Measurements from ENCODE around the gene MINDY1.

DNA sequence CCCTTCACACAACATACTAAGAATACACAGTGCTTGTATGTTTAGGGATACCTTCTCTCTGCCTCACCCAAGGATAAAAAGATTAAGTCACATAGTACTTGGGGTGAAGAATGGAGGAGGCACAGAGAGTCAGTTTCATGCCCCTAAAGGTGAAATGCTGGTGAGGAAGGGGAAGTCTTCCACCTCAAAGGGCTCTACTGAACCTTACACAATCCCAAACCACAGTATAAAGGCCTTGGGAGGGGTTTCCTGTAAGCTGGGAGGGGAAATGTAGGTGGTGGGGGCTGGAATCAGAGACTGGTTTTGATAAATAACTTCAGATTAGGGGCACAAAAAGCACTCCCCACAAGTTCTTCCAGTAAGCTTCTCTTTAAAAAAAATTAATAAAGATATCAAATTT is 3.5 kb downstream of the MINDY1 start:
- TF ChIP-seq, protein P1, sequence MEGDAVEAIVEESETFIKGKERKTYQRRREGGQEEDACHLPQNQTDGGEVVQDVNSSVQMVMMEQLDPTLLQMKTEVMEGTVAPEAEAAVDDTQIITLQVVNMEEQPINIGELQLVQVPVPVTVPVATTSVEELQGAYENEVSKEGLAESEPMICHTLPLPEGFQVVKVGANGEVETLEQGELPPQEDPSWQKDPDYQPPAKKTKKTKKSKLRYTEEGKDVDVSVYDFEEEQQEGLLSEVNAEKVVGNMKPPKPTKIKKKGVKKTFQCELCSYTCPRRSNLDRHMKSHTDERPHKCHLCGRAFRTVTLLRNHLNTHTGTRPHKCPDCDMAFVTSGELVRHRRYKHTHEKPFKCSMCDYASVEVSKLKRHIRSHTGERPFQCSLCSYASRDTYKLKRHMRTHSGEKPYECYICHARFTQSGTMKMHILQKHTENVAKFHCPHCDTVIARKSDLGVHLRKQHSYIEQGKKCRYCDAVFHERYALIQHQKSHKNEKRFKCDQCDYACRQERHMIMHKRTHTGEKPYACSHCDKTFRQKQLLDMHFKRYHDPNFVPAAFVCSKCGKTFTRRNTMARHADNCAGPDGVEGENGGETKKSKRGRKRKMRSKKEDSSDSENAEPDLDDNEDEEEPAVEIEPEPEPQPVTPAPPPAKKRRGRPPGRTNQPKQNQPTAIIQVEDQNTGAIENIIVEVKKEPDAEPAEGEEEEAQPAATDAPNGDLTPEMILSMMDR (IDR thresholded peaks at IDR 0.05), result no peak
- TF ChIP-seq POLR2A (IDR thresholded peaks at IDR 0.05), result no peak

Data from body of pancreas (tissue), 4 donors.